GM19372 (cell line): Measurements from ENCODE around the gene GCNT2.
"Not testable (repeated sequence)": the region's sequence is repeated elsewhere in the genome, so short reads cannot be mapped to it uniquely, and the experiment has no call there.

Experiments used
- ATAC-seq: cut with Tn5 transposase; IDR thresholded peaks from one replicate; pipeline ENCODE4 v1.9.1; 2021; ENCODE audit warnings: mild to moderate bottlenecking, low read depth, moderate library complexity; ENCODE audit not compliant: unreplicated experiment

GCNT2 gene

DNA sequence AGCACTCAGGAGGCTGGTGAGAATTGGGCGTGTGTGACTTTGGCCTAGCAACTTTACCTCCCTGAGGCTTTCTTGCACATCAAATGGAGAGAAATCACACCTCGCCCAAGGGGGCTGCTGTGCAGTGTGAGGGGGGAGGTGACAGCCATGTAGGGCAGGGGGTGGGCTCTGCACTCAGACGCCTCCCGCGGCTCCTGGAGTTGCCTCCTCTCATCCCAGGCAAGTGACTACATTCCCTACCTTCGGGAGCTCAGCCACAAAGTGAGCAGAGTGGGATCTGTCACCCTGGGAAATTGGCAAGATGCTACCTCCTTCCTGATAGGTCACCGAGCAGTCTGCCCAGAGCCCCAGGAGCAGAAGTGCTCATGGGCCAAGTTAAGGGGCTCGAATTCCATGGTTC lies 56.0 kb downstream of the GCNT2 start:
- no peak for ATAC-seq

DNA sequence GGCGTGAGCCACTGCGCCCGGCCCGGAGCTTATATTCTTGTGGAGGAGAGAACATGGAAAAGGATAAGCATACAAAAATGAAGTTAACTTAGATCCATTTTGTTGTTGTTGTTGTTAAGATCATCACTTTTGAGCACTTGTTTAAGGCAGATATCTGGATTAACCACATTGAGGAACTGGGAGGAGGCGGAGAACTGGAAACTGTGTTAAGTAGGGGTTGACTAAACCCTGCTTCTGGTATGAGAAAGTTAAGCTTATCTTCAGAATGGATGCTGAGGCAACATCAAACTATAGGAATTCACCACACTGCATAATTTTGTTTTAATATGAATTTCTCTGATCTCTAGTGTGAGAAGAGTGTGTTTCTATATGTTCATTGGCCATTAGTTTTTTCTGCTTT lies 57.6 kb downstream of the GCNT2 start:
- ATAC-seq: no peak

DNA sequence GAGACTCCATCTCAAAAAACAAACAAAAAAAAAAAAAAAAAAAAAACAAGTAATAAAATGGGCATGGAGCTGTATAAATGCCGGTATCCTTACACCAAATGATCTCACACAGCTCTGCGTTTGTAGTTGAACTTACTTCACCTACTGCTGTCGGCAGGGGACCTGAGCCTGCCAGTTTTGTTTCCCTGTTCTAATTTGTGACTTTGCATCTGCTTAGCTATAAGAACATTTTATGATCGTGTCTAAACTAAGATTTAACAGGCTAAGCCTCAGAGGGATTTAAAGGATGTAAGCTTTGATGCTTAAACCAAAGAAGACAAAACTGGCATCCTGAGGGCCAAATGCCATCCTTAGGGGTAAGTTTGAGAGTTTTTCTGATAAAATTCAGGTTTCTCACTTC lies 58.7 kb downstream of the GCNT2 start:
- no peak for ATAC-seq

DNA sequence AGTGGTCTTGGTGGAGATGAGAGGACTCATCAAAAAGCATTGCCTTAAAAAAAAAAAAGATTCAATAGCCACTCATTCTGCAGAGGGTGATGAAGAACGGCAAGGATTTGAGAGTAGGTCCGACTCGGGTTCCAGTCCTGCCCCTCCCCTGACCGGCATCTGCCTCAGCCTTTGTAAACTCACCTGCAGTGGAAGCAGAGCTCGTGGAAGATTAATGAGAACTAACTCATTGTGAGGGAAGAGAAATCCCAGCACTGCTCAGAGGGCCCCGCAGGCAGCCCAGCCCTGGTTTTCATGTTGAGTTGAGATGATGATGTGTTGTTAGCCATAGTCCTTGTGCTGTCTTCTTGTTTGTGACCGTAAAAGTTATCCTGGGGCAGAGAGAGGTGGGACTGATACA lies 59.4 kb downstream of the GCNT2 start:
- ATAC-seq: no peak

DNA sequence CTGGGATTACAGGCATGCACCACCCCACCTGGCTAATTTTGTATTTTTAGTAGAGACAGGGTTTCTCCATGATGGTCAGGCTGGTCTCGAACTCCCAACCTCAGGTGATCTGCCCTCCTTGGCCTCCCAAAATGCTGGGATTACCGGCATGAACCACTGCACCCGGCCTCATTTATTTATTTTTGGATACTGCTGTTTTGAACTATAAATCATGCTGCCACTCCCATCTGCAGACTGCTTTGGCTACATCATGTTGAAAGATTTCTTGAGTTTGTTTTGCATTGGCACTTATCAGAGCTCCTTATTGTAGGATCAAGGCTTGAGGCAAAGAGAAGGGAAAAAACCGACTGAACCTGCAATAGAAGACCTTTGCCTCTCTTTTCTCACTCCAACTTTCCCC lies 60.3 kb downstream of the GCNT2 start:
- not testable (repeated sequence) for ATAC-seq

DNA sequence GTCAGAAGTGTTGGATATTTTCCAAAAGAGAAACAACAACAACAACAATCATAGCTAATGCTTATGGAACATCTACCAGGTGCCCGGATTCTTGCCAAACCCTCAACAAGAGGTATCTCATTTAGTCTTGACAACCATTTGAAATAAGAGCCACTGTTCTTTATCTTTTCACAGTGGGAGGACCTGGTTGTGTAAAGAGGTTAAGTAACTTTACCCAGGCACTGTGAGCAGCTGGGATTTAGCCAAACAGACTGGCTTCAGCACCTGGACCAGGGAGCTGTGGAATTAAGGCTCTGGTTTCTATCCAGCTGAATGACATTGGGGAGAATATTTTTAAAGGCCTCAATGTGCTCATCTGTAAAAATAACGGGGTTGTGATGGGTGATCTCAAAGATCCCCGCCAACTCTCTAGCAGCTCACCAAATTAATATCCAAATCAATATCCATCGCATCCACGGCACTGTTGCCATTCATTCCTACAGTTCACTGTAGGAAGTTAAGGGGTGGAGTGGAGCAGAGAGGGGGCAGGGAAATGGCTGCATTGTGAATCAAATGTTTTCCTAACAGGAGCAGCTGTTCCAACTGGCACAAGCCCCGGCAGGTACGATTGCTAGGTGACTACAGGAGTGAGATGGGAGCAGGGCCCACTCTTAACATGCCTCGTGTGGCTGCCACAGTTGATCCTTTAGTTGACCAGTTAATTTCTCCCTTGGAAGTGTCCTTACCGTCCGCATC lies 61.8 kb downstream of the GCNT2 start:
- ATAC-seq: no peak

DNA sequence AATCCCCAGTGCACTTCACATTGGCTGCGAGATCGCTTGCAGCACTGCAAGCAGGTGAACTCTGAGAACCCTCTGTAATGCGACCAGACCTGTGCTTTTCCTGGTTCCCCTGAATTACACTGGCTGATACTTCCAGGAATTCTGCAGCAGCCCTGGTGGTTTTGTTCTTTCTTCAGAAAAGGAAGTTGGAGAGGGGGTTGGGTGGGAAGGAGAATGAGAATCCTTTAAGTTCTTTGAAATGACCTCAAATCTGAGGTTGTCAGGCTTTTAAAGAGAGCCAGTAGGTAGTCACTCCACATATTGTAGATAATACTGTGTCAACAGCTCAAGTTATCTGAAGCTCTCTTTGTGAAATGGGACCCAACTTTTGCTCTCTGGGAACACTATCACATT lies 62.4 kb downstream of the GCNT2 start:
- no peak for ATAC-seq

DNA sequence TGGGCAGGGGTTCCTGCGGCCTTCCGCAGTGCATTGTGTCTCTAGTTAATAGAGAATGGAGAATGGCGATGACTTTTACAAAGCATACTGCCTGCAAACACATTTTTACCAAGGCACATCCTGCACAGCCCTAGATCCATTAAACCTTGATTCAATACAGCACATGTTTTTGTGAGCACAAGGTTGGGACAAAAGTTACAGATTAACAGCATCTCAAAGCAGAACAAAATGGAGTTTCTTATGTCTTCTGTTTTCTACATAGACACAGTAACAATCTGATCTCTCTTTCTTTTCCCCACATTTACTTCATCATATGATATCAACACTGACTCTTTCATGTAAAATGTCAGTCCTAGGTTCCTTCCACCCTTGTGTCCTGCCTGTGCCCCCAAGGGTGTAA lies 63.5 kb downstream of the GCNT2 start:
- no peak for ATAC-seq

DNA sequence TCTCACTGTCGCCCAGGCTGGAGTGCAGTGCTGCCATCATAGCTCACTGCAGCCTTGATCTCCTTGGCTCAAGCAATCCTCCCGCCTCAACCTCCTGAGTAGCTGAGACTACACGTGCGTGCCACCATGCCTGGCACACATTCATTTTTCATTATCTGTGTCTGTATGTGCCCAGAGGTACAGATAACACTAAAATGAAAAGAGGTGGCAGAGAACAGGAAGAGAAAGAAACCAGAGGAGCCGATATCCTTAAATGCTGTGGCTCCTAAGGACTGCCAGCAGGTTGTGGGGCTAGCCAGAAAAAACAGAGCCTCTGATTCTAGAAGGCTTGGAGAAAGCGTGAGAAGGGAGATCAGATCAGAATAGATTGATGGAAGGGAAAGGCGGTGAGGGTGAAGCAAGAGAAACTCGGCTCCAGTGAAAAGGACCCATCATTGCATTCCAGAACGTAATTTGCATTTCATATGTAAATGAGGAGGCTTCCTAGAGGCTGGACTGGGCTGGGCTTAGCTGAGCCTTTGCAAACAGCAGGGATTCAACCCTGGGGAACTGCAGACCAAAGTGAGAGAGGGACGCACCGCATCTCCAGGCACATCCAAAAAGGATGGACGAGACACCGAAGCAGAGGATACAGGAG lies 64.2 kb downstream of the GCNT2 start:
- no peak for ATAC-seq

DNA sequence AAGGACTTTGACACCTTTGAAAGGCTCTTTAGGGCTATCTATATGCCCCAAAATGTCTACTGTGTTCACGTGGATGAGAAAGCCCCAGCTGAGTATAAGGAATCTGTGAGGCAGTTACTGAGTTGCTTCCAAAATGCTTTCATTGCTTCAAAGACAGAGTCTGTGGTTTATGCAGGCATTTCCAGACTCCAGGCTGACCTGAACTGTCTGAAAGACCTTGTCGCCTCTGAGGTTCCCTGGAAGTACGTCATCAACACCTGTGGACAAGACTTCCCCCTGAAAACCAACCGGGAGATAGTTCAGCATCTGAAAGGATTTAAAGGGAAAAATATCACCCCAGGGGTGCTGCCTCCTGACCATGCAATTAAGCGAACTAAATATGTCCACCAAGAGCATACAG lies 65.2 kb downstream of the GCNT2 start:
- ATAC-seq: no peak

DNA sequence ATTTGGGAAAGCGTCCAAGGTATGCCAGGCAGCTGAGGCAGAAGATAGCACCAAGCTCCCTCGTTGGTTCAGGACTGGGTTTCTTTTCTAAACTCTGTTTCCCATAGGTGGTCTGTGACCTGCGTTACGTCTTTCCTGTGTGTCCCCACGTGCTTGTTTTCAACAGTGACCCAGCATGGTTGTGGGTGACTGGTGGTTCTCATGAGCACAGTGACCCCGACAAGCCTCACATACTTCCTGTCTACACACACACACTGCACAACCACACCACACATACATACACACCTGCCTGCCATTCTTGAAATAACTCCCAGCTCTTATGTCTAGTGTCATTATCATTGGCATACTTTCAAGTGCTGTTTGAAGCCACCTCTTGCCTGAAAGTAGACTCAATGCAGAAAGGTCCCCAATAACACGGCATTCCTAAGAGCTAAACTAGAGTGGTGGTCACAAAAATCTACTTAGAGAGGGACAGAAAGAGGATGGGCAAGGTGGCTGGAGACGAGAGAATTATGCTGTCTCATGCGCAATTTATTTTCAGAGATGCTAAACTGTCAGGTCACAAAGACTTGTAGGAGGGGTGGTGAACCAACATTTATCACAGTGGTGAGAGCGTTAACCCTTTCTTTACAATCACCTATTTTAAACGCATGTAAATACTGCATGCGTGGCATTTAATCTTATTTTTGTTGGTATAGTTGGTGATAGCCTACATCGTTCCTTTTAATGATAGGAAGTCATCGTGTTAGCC lies 66.7 kb downstream of the GCNT2 start:
- no peak for ATAC-seq

DNA sequence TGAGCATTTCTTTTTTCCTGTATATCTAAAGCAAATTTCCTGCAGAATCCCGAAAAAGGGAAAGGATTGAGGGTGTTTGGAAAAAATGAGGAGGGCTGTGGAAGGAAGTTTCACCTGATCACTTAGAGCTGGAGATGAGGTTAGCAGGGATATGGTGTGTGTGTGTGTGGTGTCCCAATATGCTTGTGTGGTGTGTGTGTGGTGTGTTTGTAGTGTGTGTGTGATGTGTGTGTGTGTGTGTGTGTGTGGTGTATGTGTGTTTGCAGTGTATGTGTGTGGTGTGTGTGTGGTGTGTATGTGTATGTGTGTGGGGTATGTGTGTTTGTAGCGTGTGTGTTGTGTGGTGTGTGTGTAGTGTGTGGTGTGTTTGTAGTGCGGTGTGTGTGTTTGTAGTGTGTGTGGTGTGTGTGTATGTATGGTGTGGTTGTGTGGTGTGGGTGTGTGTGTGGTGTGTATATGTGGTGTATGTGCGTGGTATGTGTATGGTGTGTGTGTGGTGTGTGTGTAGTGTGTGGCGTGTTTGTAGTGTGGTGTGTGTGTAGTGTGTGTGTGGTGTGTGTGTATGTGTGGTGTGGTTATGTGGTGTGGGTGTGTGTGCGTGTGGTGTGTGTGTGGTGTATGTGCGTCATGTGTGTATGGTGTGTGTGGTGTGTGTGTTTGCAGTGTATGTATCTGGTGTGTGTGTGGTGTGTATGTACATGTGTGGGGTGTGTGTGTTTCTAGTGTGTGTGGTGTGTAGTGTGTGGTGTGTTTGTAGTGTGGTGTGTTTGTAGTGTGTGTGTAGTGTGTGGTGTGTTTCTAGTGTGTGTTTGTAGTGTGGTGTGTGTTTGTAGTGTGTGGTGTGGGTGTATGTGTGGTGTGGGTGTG lies 67.6 kb downstream of the GCNT2 start:
- no peak for ATAC-seq

DNA sequence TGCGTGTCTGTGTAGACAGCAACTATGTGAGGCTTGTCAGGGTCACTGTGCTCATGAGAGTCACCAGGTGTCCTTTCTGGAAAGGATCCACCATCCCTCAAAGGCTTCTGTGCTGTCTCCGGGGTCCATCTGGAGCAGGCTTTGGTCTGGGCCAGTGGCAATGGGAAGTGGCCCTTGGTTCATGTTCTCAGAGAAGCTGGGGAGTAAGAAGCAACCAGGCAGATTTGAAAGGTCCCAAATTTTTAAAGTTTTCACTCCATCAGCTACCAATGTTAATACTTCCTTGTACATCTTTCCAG lies 68.2 kb downstream of the GCNT2 start:
- no peak for ATAC-seq

DNA sequence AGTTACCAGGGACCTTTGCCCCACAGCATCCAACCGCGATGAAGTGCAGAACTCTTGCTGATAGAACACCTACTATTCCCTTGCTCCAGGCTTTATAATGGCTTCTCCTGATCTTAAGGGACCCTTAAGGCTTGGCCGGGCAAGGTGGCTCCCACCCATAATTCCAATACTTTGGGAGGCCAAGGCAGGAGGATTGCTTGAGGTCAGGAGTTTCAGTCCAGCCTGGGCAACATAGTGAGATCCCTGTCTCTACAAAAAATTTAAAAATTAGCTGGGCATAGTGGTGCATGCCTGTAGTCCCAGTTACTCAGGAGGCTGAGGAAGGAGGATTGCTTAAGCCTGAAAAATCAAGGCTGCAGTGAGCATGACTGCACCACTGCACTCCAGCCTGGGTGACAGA lies 68.8 kb downstream of the GCNT2 start:
- no peak for ATAC-seq

DNA sequence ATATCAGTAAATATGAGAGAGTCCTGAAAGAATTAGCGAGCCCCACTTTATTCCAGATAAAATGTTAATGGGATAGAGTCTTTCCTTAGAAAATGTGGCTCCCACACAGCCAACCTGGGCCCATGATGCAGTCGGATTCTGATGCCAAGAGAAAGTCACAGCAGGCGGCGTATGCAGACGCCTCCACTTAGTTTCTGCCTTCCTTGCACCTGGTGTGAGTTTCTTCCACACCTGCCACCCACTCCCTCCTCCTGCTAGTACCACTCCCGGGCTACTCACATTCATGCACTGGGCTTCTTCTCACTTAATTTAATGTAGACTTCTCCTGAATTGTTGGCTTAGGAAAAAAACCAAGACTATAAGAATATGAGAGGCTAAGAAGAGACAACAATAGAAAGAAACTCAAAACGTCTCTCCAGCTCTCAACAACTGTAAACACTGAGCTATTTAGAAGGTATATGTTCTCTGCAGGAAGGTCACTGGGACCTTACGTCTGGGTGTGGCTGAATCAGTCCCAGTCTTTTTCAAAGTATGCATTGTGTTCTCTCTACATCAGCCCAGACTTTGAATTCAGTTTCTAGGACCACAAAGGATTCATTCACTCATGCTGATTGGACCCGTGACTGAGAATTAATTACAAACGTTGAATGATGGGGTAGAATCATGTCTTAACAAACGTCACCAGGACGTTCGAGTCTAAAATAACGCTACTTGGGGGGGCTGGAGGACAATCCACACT lies 70.4 kb downstream of the GCNT2 start:
- ATAC-seq: no peak

DNA sequence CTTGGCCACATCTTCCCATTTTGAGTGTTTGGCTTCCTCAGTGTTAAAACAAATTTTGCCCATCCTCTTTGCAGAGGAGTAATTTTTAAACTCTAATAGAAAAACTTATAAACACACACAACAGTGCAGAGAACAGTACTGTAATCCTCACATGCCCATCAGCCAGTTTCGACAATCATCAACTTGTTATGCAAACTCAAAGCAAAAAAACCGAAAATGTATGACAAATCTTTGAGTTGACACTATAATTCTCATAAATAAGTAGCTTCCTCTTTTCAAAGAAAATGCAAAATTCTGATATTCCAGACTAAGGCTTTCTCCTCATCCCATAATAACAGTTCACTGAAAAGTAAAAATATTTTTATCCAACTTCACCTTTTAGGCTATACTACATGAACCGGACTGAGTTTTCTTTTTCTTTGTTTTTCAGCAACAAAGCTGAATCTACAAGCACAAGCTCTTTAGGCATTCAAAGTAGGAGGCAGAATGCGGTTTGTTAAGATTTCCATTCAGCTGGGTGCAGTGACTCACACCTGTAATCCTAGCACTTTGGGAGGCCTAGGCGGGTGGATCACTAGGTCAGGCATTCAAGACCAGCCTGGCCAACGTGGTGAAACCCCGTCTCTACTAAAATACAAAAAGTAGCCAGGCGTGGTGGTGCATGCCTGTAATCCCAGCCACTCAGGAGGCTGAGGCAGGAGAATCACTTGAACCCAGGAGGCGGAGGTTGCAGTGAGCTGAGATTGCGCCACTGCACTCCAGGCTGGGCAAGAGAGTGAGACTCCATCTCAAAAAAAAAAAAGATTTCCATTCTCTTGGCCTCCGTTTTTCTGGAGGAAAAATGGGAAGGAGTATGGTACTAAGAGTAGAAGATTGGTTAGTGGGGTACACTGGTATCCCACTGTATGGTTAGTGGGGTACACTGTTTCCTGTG lies 74.8 kb downstream of the GCNT2 start:
- ATAC-seq: no peak

DNA sequence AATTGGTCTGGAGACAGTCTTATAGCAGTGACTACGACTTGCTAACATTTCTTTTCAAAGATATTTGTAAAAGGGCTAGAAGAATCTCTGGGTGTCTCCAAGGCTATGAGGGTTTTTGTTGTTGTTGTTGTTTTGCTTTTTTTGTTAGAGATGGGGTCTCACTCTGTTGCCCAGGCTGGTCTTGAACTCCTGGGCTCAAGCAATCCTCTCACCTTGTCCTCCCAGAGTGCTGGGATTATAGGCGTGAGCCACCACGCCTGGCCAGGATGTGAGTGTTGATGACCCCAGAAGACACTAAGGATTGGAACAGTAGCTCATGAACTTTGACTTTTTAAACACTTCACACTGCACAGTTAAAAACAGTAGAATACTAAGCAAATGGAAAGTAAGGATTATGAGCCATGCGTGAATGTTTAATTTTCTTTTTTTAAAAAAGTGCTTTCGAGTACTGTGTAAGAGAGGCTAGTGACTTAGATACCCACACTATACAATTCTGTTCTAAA lies 76.4 kb downstream of the GCNT2 start:
- no peak for ATAC-seq

DNA sequence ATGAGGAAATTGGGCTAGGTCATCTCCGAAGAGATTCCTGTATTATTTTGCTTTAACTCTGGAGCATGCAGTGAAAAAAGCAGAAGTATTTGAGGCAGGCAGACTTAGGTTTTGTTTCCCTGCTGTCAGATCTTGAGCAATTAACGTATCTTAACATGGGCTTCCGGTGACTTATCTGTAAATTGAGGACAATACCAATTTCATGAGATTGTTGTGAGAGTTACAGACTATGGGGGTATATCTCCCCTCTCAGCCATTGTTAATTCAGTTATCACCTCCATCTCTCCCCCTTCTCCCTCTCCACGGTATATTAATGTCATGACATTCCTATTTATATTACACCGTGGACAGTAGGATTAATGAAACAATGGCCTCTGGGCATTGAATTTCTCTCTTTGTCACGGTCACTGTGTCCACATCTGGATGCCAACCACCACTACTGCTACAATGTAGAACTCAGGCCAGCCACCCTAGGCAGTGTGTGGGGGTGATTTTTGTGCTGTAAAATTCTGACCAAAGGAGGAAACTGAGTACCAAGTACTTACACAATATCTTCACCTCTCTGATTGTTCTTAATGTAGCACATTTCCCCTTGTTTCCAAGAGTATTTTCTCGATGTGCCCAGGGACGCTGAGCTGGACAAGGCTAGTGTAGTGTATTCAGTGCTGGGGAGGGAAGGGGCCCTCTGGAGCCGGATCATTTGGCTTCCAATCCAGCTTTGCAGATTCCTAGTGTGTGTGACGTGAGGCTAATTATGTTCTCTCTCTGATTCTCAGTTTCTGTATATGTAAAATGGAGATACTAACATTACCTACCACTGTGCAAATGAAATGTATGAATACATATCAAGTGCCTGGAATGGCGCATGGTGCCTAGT lies 77.2 kb downstream of the GCNT2 start:
- no peak for ATAC-seq
